NOMO-1 (cell line): ENCODE measurements around the gene EYS.

Experiments
- DNase-seq, 2 experiments: peaks; one replicate each; lab custom pipeline; 2025; ENCODE audit not compliant: unreplicated experiment in 2 of 2; lab: John Stamatoyannopoulos, UW

The EYS gene

DNA sequence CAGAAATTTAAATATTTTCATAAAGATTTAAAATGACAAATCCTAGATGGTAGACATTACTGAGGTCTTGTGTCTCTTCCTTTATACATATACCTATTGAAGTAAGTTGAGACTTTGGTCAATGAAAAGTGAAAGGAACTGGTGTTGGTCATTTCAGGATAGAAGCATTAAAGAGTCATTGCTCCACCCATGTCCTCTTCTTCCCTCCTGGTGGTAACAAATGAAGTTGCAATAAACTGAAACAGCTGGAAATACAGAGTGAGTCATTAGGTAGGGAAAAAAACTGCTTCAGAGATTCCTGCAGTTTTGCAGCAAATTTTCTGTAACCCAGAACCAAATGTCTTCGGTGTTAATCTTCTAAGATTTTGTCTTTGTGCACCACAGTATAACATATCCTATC lies 448.0 kb downstream of the EYS start:
- no peak for DNase-seq

DNA sequence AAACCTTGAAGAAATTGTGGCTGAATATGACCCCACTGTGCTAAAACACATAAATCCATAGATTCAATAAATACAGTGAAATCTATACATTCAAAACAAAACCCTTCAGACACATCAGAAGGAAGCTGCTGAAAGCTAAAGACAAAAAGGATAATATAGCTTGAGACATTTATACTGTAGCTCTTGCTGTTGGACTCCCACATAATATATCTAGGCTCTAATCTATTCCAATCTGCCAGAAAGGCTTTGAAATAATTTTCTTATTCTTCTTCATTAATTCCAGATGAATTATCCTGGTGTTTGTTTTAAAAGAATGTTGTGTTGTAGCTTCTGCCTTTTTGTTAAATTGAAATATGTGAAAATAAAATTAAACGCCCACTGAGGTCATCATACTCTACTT lies 454.0 kb downstream of the EYS start:
- DNase-seq: no peak

DNA sequence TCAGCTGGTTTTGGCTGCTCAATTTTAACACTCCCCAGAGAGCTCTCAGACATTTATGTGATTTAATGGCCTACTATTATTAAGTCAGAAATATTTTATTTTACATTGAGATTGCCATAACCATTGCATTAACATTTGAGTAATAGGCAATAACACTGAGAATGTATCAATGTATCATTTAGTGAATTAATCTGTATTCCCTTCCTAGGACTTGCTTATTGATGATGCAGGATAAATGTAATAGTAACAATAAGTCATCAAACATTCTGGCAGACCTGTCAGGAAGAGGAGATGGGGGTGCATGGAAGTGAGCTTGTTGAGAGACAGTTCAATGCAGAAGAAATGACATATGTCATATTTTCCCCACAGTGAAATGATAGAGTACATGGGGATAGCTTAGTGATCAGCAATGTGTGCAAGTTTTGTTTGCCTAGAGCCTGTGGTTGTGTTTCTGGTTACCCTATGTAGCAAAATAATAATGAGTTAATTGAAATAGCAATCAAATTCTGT lies 458.9 kb downstream of the EYS start:
- DNase-seq: no peak

DNA sequence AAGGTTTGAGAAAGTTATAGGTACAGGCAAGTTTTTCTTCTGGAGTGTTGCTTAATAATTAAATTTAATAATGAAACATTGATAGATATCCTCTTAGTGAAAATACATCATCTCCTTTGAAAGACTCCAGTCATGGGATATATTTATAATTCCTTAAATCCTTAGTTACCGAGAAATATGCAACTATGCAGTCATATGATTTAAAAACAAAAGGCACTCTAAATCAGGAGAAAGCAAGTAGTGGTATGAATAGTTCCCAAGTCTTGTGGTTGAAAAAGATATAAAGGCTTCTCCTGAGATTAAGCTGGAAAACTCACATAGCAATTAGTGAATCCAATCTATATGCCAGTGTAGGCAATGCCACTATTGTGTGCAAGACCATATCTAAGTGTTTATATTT lies 475.4 kb downstream of the EYS start:
- no peak for DNase-seq

DNA sequence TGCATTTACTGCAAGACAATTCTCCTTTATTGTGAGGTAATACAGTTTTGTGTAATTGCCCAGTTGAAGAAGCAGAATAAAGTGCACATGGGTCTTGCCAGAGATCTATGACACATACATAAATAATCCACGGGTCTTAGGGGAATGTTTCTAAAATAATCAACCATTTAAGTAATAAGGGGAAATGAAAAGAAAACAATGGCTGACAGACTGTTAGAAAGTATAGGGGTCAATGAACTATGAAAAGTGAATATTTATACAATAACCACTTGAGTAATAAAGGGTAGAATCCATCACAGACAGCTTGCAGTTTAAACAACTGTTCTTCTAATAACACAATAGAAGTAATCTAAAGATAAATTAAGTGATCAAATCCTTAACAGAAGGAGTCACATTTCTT lies 477.2 kb downstream of the EYS start:
- no peak for DNase-seq

DNA sequence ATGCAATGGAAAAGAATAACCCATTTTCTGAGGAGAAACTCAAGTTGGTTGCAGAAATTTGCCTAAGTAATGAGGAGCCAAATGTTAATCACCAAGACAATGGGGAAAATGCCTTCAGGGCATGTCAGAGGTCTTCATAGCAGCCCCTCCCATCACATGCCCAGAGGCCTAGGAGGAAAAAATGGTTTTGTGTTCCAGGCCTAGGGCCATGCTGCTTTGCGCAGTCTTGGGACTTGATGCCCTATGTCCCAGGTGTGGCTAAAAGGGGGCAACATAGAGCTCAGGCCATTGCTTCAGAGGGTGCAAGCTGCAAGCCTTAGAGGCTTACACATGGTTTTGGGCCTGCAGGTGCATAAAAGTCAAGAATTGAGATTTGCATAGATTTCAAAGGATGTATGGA lies 485.9 kb downstream of the EYS start:
- DNase-seq: no peak

DNA sequence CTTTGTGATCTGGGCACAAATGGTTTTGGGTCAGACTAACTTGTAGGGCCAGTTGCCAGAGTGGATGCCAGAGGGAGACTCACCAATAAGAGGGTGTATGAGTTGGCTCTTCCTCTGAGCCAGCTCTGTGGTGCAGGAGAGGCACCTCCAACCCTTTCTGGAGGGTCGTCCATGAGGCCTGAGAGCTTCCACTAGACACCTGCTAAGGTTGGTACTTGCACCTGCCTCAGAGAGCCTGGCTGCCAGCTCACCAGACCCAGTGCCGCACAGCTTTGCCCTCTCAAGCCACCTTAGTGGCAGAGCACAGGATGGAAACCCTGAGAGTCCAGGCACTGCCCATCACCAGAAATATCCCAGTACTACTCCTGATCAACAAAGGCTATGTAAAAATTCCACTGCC lies 504.3 kb downstream of the EYS start:
- DNase-seq: no peak

DNA sequence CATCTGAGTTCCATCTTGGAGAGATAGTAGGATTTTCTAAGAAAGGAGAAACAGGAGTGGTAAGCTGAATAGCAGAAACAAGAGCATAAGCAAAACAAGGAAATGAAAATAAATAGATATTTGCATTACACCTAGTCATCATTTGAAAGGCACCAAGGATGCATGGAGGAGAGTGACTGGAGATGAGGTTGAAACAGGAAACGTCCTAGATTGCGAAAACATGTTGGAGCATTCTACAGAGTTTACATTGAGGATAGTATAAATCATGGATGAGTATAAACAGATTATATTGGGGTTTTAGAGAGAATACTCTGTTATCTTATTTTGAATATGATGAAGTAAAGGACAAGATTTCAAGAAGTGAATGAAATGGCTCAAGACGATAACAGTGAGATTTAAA lies 507.3 kb downstream of the EYS start:
- no peak for DNase-seq

DNA sequence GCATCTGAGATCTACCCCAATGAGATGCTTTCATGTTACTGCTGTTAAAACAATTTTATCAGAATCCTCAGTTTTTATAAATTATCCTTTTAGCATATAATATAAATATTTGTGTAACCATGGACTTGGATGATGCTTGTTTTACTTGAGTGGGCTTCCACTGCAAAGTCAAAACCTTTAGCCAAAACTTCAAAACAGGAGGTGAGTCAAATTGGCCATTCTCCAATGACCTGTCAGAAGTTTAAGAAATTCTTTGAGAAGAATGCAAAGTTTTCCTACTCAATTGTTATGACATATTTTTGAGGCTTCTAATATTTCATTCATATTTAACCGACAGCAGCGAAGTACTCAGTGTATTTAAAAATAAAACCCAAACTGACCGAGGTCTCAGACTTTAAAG lies 507.9 kb downstream of the EYS start:
- no peak for DNase-seq

DNA sequence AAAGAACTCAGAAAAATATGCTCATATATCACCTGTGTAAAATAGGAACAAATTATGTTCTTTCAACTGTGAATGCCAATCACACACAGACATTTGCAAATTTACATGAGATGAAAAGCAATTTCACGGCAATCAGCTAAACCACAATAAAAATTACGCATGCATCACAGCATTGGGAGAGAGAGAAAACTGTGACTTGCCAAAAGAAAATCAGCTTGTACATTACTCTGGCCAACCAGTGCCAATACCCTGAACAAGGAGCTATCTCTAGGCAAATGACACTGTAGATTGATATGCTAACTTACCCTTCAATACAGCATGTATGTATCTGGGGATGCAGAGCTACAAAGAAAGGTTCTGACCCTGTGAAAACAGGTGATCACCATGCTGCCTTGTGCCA lies 515.6 kb downstream of the EYS start:
- DNase-seq: no peak

DNA sequence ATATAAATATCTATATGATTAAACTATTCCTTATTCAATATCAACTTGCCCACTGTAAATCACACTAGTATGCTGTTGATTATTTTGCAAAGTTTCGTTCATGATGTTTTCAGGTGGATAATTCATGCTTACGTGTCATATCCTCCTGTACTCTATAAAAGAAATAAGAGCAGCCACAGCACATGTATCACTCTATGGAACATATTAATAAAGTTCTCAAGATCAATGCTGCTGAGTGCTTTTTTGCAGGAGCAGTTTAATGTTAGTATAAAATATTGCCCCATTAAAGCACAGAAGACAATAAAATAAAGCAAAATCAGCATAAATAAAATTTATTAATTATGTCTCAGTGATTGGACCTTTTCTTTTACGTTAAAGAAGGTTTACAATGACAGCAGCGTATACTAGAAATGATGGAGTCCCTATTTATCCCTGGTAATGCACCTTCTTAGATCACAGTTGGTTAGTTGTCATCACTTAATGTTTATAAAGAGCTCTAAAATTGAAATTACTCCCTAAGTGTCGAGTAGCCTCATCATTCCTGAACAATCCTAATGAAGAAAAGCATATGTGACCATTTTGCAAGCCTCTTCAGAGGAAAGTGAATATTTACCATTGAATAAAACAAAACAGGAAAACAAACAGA lies 517.7 kb downstream of the EYS start:
- DNase-seq: no peak

DNA sequence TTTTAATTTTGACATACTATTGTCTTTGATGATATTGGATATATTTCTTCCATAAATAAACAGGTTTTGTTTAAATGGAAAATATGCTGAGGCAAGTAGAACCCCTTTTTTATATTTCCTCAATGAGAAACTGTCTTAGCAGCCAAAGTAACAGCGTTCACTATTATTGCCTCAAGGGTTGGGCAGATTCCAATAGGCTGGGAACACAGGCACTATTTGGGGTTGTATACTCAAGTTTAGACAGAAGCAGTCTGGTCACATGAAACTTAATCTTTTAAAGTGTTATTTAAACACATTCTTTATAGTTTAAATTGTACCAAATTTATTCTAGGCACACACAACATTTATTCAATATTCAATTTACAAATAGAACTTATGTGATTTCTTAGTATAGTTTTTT lies 520.2 kb downstream of the EYS start:
- DNase-seq: no peak

DNA sequence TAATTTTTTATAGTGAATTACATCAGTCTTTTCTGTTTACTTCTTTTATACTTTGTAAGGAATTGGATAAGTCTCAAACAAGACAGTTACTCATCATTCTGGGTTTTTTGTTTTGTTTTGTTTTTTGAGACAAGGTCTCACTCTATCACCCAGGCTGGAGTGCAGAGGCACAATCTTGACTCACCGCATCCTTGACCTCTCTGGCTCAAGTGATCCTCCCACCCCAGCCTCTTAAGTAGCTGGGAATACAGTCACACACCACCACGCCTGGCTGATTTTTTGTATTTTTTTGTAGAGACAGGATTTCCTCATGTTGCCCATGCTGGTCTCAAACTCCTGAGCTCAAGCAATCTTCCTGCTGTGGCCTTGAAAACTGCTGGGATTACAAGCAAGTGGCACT lies 524.3 kb downstream of the EYS start:
- no peak for DNase-seq

DNA sequence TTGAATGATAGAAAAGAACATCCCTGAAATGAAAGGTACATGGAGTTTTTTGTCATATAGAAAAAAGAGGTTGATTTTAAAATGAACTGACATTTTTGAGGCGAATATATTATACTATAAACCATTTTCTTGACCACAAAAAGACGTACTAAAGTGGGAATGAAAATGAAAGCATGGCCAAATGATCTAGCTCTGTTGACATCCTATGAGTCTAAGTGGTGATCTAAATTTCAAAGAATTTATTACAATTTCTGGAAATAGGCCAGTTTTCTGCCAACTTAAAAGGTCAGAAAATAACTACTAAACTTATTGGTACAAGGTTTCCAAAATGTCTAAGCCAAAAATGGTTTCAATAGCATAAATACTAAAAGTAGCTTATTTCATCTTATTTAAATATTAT lies 536.8 kb downstream of the EYS start:
- DNase-seq: no peak

DNA sequence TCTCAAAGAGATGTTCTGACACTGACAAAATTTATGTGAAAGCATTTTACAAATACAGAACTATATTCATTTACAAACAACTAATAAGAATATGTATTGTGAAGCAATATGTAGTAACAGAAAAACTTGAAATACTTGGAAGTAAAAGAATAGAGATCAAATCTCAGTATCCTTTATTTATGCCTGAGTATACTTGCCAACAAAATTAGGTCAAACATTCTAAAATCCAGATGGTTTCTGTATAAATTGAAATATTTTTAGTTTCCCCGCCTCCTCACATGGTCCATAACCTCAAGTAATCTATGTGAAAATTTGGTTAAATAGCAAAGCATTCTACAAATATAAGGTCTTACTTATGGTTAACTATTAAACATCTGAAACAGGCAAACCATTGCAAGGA lies 545.4 kb downstream of the EYS start:
- DNase-seq: no peak

DNA sequence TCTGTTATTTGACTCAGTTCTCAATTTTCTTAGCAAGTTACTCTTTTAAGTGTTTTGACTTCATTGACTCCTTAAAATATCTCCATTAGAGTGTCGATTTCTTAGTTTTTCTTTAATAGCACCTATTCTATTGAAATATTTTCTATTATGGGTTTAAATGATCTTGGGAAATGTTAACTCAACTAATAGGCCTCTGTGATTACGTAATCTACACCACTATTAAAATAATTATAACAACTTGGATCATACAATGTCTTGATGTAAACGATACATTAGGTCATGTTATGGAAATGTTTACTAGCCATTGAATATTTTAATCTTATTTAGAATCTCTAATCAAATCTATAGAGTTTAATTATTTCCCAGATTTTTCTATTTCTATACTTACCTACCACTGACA lies 550.0 kb downstream of the EYS start:
- no peak for DNase-seq

DNA sequence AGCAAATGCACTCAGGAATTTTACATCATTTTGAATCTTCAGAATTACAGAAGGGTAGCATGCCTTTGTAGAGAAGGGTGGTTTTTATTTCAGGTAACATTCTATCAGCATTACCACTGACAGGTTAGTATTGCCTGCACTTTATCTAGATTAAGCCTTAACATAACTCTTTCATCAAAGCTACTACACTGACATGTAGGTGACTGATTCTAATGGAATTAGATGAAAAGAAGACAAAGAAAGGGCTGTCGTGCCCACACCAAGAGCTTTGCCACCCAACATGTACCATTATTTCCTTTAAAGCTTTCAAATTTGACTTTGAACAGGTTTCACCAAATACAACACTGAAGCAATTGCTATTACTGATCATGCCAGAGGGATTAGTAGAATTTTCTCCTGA lies 551.9 kb downstream of the EYS start:
- no peak for DNase-seq

DNA sequence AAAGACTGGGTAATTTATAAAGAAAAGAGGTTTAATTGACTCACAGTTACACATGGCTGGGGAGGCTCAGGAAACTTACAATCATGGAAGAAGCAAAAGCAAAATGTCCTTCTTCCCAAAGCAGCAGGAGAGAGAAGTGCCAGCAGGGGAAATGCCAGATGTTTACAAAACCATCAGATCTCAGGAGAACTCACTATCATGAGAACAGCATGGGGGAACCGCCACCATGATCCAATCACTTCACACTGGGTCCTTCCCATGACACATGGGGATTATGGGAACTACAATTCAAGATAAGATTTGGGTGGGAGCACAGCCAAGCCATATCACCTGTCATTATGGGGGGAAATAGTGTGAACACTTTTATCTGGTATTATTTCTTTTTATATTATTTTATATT lies 557.2 kb downstream of the EYS start:
- no peak for DNase-seq

DNA sequence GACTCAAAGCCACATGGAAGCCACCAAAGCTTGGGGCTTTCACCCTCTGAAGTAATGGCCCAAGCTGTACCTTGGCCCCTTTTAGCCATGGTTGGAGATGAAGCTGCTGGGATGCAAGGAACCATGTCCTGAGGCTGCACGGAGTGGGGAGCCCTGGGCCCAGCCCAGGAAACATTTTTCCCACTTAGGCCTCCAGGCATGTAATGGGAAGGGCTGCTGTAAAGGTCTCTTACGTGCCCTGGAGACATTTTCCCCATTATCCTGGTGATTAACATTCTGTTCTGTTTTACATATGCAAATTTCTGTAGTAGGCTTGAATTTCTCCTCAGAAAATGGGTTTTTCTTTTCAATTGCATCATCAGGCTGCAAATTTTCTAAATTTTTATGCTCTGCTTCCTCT lies 558.2 kb downstream of the EYS start:
- no peak for DNase-seq

DNA sequence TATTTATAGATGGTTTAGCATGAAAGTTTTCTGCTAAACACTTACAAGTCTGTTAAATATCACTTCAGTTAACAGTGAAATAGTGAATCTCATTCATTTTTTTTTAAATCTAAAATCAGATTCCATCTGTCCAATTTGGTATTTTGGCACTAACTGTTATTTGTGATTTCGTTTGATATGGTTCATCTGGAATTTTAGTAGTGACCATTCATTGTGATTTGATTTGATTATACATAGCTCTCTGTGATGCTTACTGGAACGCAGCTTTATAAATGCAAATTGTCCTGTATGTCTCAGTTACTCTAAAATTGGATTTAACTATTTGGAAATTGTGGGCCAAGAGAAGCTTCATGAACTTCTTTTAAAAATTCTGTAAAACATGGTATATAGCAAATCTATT lies 571.5 kb downstream of the EYS start:
- no peak for DNase-seq

DNA sequence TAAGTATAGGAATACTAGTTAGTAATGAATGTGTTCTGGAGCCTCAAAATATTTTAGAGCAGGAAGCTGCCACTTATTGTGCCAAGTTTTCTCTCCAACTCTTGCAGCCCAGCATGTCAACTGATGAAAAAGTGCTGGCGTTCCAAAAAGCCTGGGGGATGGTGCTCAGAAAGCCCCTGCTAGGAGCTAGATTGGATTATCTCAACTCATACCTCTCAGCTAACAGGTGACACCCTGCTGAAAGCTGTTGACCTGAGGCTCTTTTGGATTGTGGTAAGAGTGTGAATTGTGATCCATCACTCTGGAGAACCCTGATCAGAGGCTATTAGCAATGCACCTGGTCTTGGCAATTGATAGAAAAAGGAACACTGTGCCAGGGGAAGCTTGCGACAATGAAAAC lies 580.4 kb downstream of the EYS start:
- DNase-seq: no peak

DNA sequence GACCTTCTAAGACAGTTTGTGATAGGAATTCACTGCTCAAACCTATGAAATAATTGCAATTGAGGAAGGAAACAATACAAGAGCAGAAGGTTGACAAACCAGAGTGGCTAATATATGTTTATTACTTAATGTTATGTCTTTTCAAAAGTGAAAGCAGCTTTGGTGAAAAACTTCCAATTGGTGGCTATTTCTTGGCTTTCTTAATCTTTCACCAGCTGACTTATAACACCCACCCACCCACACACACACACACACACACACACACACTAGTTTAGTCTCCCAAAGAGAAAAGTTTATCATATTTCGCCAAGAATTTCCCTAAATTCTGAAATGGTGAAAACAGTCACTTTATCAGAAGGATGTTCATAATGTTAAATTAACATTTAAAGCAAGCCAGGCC lies 583.5 kb downstream of the EYS start:
- DNase-seq: no peak

DNA sequence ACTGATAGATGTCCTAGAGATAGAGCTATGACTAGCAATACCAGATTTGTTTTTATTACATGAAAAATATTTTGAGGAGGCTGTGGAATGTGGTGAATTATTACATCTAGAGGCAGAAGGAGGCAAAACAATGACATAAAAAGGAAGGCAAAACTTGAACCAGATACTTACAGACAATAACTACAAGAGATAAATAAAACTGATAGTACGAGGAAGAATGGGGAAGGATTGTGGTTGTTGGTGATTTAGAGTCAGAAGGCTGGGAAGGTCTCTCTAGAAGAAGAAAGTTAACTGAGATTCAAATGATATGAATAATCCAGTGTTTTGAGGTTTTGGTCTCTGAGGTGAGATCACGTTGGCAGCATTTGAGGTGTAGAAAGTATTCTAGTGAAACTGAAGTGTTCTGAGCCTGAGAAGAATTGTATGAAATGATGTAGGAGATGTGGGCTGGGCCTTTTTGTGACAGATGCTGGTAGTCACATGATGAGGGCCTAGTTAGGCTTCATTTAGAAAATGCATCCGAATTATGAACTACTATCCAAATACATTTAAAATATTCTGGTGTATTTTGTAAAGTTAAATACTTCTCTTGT lies 589.1 kb downstream of the EYS start:
- DNase-seq: no peak
